Mesenchymal stem cell (in vitro differentiated cells and primary cell): ENCODE results near the gene SPATA16.
A peak's percentile ranks its signal among the peaks of the same experiment; 100 is the strongest.

Experiments
- DNase-seq: peaks from one replicate; pipeline ENCODE4 v3.0.0-alpha.2; 2013
- H2AFZ ChIP-seq: one replicate; pipeline ENCODE4 v1.6.1; 2013; ENCODE audit warnings: low read depth, mild to moderate bottlenecking, control low read depth, inconsistent platforms, low read length, moderate library complexity
- H2AK5ac ChIP-seq: 2 replicates; pipeline ENCODE4 v1.6.1; 2013; ENCODE audit warnings: low read length, moderate library complexity, mild to moderate bottlenecking, inconsistent platforms; ENCODE audit not compliant: severe bottlenecking
- H2BK120ac ChIP-seq: one replicate; pipeline ENCODE4 v1.6.1; 2013; ENCODE audit warnings: low read depth, mild to moderate bottlenecking, inconsistent platforms, low read length, moderate library complexity
- H2BK12ac ChIP-seq, 2 experiments: one replicate each; pipeline ENCODE4 v1.6.1; 2013; ENCODE audit warnings: inconsistent platforms in 2 of 2, low read length in 2 of 2, mild to moderate bottlenecking in 2 of 2, moderate library complexity in 2 of 2, control low read depth in 1 of 2
- H2BK15ac ChIP-seq: one replicate; pipeline ENCODE4 v1.6.1; 2013; ENCODE audit warnings: mild to moderate bottlenecking, low read depth, inconsistent platforms; ENCODE audit not compliant: poor library complexity, severe bottlenecking
- H2BK5ac ChIP-seq: 2 replicates; pipeline ENCODE4 v1.6.1; 2013; ENCODE audit warnings: low read depth, mild to moderate bottlenecking, low read length, control low read depth, inconsistent platforms; ENCODE audit not compliant: poor library complexity, severe bottlenecking
- H3K14ac ChIP-seq, 2 experiments: one replicate each; pipeline ENCODE4 v1.6.1; 2013; ENCODE audit warnings: inconsistent platforms in 2 of 2, low read length in 2 of 2, control low read depth in 1 of 2, mild to moderate bottlenecking in 1 of 2, moderate library complexity in 1 of 2
- H3K18ac ChIP-seq, 2 experiments: one replicate each; pipeline ENCODE4 v1.6.1; 2013; ENCODE audit warnings: inconsistent platforms in 2 of 2, low read length in 2 of 2, control low read depth in 1 of 2, low read depth in 1 of 2, mild to moderate bottlenecking in 1 of 2
- H3K23ac ChIP-seq, 2 experiments: one replicate each; pipeline ENCODE4 v1.6.1; 2013; ENCODE audit warnings: inconsistent platforms in 2 of 2, low read length in 2 of 2, mild to moderate bottlenecking in 2 of 2, moderate library complexity in 2 of 2, control low read depth in 1 of 2
- H3K27ac ChIP-seq: 2 replicates; pipeline ENCODE4 v1.5.1; 2013; ENCODE audit warnings: mild to moderate bottlenecking, moderate library complexity, low read length, control low read depth, inconsistent platforms; ENCODE audit not compliant: poor library complexity, severe bottlenecking
- H3K27me3 ChIP-seq, 2 experiments: 2 replicates each; pipeline versions ENCODE4 v1.6.1 to v1.7.0; 2013; ENCODE audit warnings: low read length in 2 of 2, mild to moderate bottlenecking in 2 of 2, moderate library complexity in 2 of 2, control low read depth in 1 of 2, inconsistent platforms in 1 of 2; ENCODE audit not compliant: control insufficient read depth in 1 of 2, insufficient read depth in 1 of 2
- H3K36me3 ChIP-seq, 2 experiments: 2 replicates each; pipeline versions ENCODE4 v1.6.1 to v1.7.0; 2013; ENCODE audit warnings: low read length in 2 of 2, control low read depth in 1 of 2, inconsistent platforms in 1 of 2, low read depth in 1 of 2, mild to moderate bottlenecking in 1 of 2; ENCODE audit not compliant: insufficient read depth in 2 of 2, control insufficient read depth in 1 of 2
- H3K4ac ChIP-seq, 2 experiments: one replicate each; pipeline ENCODE4 v1.6.1; 2013; ENCODE audit warnings: inconsistent platforms in 2 of 2, low read length in 2 of 2, mild to moderate bottlenecking in 2 of 2, moderate library complexity in 2 of 2, control low read depth in 1 of 2, low read depth in 1 of 2
- H3K4me1 ChIP-seq: 2 replicates; pipeline ENCODE4 v1.6.1; 2013; ENCODE audit warnings: low read depth, low read length, control low read depth; ENCODE audit not compliant: control insufficient read depth, insufficient read depth
- H3K4me2 ChIP-seq: 2 replicates; pipeline ENCODE4 v1.6.1; 2013; ENCODE audit warnings: low read length, mild to moderate bottlenecking, inconsistent platforms; ENCODE audit not compliant: poor library complexity, severe bottlenecking
- H3K4me3 ChIP-seq, 2 experiments: 2 replicates each; pipeline versions ENCODE4 v1.5.1 to v1.7.0; 2013; ENCODE audit warnings: low read length in 2 of 2, mild to moderate bottlenecking in 2 of 2, control low read depth in 1 of 2, low read depth in 1 of 2; ENCODE audit not compliant: insufficient read depth in 1 of 2
- H3K79me1 ChIP-seq: replicated peaks from 2 replicates; pipeline ENCODE4 v1.6.1; 2013; ENCODE audit warnings: mild to moderate bottlenecking, control low read depth, low read length, inconsistent platforms; ENCODE audit not compliant: poor library complexity, severe bottlenecking
- H3K9ac ChIP-seq: 2 replicates; pipeline ENCODE4 v1.7.0; 2013; ENCODE audit warnings: mild to moderate bottlenecking, low read length, moderate library complexity
- H3K9me3 ChIP-seq: 2 replicates; pipeline ENCODE4 v1.7.0; 2013; ENCODE audit warnings: mild to moderate bottlenecking, low read length; ENCODE audit not compliant: control insufficient read depth
- H4K8ac ChIP-seq: one replicate; pipeline ENCODE4 v1.6.1; 2013; ENCODE audit warnings: inconsistent platforms, mild to moderate bottlenecking, low read length, moderate library complexity
- H4K91ac ChIP-seq: one replicate; pipeline ENCODE4 v1.6.1; 2013; ENCODE audit warnings: mild to moderate bottlenecking, low read length, inconsistent platforms
- WGBS: methylation state at CpG from one replicate; pipeline ENCODE4 v1.1.7; 2013; ENCODE audit warnings: mixed read lengths; 5-methylcytosine and 5-hydroxymethylcytosine counted together

The SPATA16 gene

DNA sequence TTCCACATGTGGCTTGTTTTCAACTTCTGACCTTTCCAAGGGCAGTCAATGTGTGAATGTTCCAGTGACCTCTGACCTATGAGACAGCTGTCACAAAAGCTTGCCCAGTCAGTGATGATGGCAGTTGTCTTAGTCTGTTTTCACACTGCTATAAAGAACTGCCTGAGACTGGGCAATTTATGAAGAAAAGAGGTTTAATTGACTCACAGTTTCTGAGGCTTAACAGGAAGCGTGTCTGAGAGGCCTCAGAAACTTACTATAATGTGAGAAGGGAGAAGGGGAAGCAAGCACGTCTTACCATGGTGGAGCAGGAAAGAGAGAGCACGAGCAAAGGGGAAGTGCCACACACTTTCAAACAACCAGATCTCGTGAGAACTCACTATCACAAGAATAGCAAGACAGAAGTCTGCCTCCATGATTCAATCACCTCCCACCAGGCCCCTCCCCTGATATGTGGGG lies 294.9 kb downstream of the SPATA16 start:
- Histone ChIP-seq H2BK120ac (no peak overlapping the region), H3K4me1 (peaks cover 4% of the 10 kb centered on the region), H4K8ac (no peak overlapping the region), H3K14ac (no peak overlapping the region), H3K4me2 (no peak overlapping the region), H3K9ac (no peak overlapping the region), H2AFZ (no peak overlapping the region), H2BK15ac (no peak overlapping the region), H2BK12ac (no peak overlapping the region), H4K91ac (no peak overlapping the region), H2BK5ac (no peak overlapping the region), H3K4me3 (no peak overlapping the region), H3K23ac (no peak overlapping the region), H3K18ac (peak overlapping the region in 1 of 2 experiments; percentile 12), H2AK5ac (no peak overlapping the region), H3K27me3 (peaks cover 0 to 83% of the 10 kb centered on the region in 2 experiments), H3K79me1 (no peaks in the 10 kb centered on the region), H3K36me3 (no peaks in the 10 kb centered on the region), H3K9me3 (no peaks in the 10 kb centered on the region), H3K27ac (peak overlapping the region; percentile 78), H3K4ac (no peak overlapping the region)
- WGBS = 75% methylated on average over 1 of the region's 4 CpGs
- no peak for DNase-seq

DNA sequence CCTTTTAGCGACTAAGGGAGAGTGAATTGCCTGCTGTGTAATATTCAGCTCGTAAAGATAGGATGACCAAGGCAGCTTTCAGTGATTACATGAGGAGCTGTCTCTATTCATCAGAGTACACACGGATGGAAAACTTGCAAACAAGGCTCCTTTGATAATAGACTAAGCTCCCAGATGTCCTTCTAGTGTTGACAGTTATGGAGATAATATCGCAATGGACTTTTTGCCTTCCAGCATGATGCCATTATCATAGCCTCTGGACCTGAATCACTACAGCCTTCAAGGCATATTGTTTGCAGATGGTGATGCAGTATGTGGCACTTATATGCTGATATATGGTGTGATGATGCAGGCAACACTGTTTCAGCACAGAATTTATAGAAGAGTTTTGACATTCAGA lies 296.6 kb downstream of the SPATA16 start:
- H4K91ac ChIP-seq = no peak overlapping the region
- no peak overlapping the region for H4K8ac ChIP-seq
- H3K18ac ChIP-seq = no peak overlapping the region
- peaks cover 4% of the 10 kb centered on the region for H3K4me1 ChIP-seq
- no peak overlapping the region for H3K4me2 ChIP-seq
- H3K9me3 ChIP-seq = no peaks in the 10 kb centered on the region
- peak; percentile 11 for DNase-seq
- H2BK5ac ChIP-seq = no peak overlapping the region
- peaks cover 0 to 82% of the 10 kb centered on the region in 2 experiments for H3K27me3 ChIP-seq
- WGBS = 71% methylated on average over 4 of the region's 4 CpGs
- H3K23ac ChIP-seq = no peak overlapping the region
- no peak overlapping the region for H2AFZ ChIP-seq
- no peak overlapping the region for H2BK15ac ChIP-seq
- no peak overlapping the region for H2AK5ac ChIP-seq
- no peaks in the 10 kb centered on the region for H3K36me3 ChIP-seq
- H3K27ac ChIP-seq = no peak overlapping the region
- no peaks in the 10 kb centered on the region for H3K79me1 ChIP-seq
- no peak overlapping the region for H3K9ac ChIP-seq
- H3K4me3 ChIP-seq = no peak overlapping the region
- no peak overlapping the region for H2BK120ac ChIP-seq
- no peak overlapping the region for H2BK12ac ChIP-seq
- no peak overlapping the region for H3K14ac ChIP-seq
- no peak overlapping the region for H3K4ac ChIP-seq

GRCh38 chr3:172840913-172841312 lies 300.1 kb downstream of the SPATA16 start:
- Histone ChIP-seq H3K9ac (no peak overlapping the region), H3K79me1 (no peaks in the 10 kb centered on the region), H3K4me1 (no peaks in the 10 kb centered on the region), H3K27me3 (peaks cover 0 to 88% of the 10 kb centered on the region in 2 experiments), H2BK12ac (no peak overlapping the region), H3K4me3 (no peak overlapping the region), H3K4me2 (no peak overlapping the region), H3K23ac (no peak overlapping the region), H2AK5ac (no peak overlapping the region), H2BK15ac (no peak overlapping the region), H3K36me3 (no peaks in the 10 kb centered on the region), H3K4ac (no peak overlapping the region), H2BK5ac (no peak overlapping the region), H3K27ac (no peak overlapping the region), H2BK120ac (no peak overlapping the region), H4K91ac (no peak overlapping the region), H4K8ac (no peak overlapping the region), H2AFZ (no peak overlapping the region), H3K18ac (no peak overlapping the region), H3K9me3 (no peaks in the 10 kb centered on the region), H3K14ac (no peak overlapping the region)
- DNase-seq = no peak
- WGBS = 83% methylated on average over 4 of the region's 4 CpGs

- H3K14ac ChIP-seq = no peak overlapping the region
- no peak overlapping the region for H3K4me3 ChIP-seq
- no peak overlapping the region for H3K4me2 ChIP-seq
- 100% methylated on average over 3 of the region's 4 CpGs for WGBS
- peak overlapping the region; percentile 20 for H4K8ac ChIP-seq
- H3K36me3 ChIP-seq = no peaks in the 10 kb centered on the region
- no peaks in the 10 kb centered on the region for H3K9me3 ChIP-seq
- H3K9ac ChIP-seq = no peak overlapping the region
- peaks cover 0 to 85% of the 10 kb centered on the region in 2 experiments for H3K27me3 ChIP-seq
- H2AFZ ChIP-seq = no peak overlapping the region
- H3K23ac ChIP-seq = no peak overlapping the region
- no peak overlapping the region for H2BK15ac ChIP-seq
- H3K79me1 ChIP-seq = no peaks in the 10 kb centered on the region
- H3K4me1 ChIP-seq = no peaks in the 10 kb centered on the region
- no peak overlapping the region for H3K4ac ChIP-seq
- H3K27ac ChIP-seq = no peak overlapping the region
- DNase-seq = no peak
- H2BK5ac ChIP-seq = no peak overlapping the region
- H3K18ac ChIP-seq = no peak overlapping the region
- no peak overlapping the region for H2BK120ac ChIP-seq
- no peak overlapping the region for H2AK5ac ChIP-seq
- no peak overlapping the region for H4K91ac ChIP-seq
- H2BK12ac ChIP-seq = no peak overlapping the region
Observed at GRCh38 chr3:172840463-172840862, 300.6 kb downstream of the SPATA16 start.
